GM12878 (cell line): ENCODE data around the gene ARHGDIG. TPM values are rescaled to one million over a fixed set of nuclear protein-coding genes. Genes with fewer than 3 reads are reported as not detected.

Experiments
- ATAC-seq: fragments of 200-7000 bp; cut with Tn5 transposase; 3 replicates; pipeline ENCODE4 v1.9.1; 2020; ENCODE audit warnings: mild to moderate bottlenecking, moderate library complexity
- BruUV-seq: library from RNA; stranded (reverse); fragments of 400-500 nt; replicated peaks from 2 replicates; lab custom pipeline; 2021; lab: Mats Ljungman, UMichigan
- CTCF ChIA-PET: fragments of 300-600 bp; sonication (Branson Sonifier 250); formaldehyde crosslinking; extraction: SDS; loops from one replicate; lab custom pipeline; 2021; ENCODE audit warnings: inconsistent platforms; lab: Yijun Ruan, JAX
- POLR2A ChIA-PET: fragments of 350-600 bp; formaldehyde crosslinking; extraction: SDS; loops from one replicate; lab custom pipeline; 2021; ENCODE audit warnings: inconsistent platforms; lab: Charles Lee
- RAD21 ChIA-PET: fragments of 300-600 bp; sonication (Branson Sonifier 250); formaldehyde crosslinking; loops from one replicate; lab custom pipeline; 2023; ENCODE audit warnings: antibody characterized with exemption; ENCODE audit not compliant: unreplicated experiment; lab: Charles Lee
- SMC1A ChIA-PET: fragments of 300-600 bp; sonication (Branson Sonifier 250); formaldehyde crosslinking; loops from one replicate; lab custom pipeline; 2023; ENCODE audit not compliant: unreplicated experiment, uncharacterized antibody; lab: Charles Lee
- DNase-seq: peaks from one replicate; pipeline ENCODE4 v3.0.0-alpha.2; 2011; ENCODE audit warnings: low read depth, low spot score
- FAIRE-seq: peaks from 3 replicates; lab custom pipeline; 2011; peaks lifted over from hg19 to GRCh38; lab: Jason Lieb, UNC
- H2AFZ ChIP-seq: 2 replicates; pipeline ENCODE4 v1.6.0; 2011; ENCODE audit warnings: low read depth, low read length, control low read depth; ENCODE audit not compliant: control insufficient read depth
- H3K27ac ChIP-seq: 2 replicates; pipeline ENCODE4 v1.5.1; 2011; ENCODE audit warnings: control low read depth; ENCODE audit not compliant: control insufficient read depth, insufficient read depth
- H3K27me3 ChIP-seq, 2 experiments: replicated peaks in 1 of 2; 2 replicates each; pipeline versions ENCODE4 v1.6.0 to v1.6.1; 2011; ENCODE audit warnings: low read length in 1 of 2; ENCODE audit not compliant: control insufficient read depth in 2 of 2, insufficient read depth in 2 of 2
- H3K36me3 ChIP-seq, 2 experiments: 2 replicates each; pipeline ENCODE4 v1.5.1; 2011; ENCODE audit warnings: low read length in 1 of 2; ENCODE audit not compliant: control insufficient read depth in 2 of 2, insufficient read depth in 2 of 2
- H3K4me1 ChIP-seq: 2 replicates; pipeline ENCODE4 v1.6.1; 2011; ENCODE audit warnings: mild to moderate bottlenecking, low read length, moderate library complexity, mixed read lengths; ENCODE audit not compliant: control insufficient read depth, insufficient read depth
- H3K4me2 ChIP-seq: 2 replicates; pipeline ENCODE4 v1.6.0; 2011; ENCODE audit warnings: control low read depth; ENCODE audit not compliant: control insufficient read depth, insufficient read depth
- H3K4me3 ChIP-seq: fragments of 200-600 bp; sonication (generic); 2 replicates; pipeline ENCODE4 v1.5.1; 2016
- H3K79me2 ChIP-seq: 2 replicates; pipeline ENCODE4 v1.6.0; 2011; ENCODE audit warnings: low read length; ENCODE audit not compliant: control insufficient read depth, insufficient read depth
- H3K9ac ChIP-seq: 2 replicates; pipeline ENCODE4 v1.8.0; 2011; ENCODE audit warnings: low read length, control low read depth, mixed read lengths; ENCODE audit not compliant: control insufficient read depth, insufficient read depth
- H3K9me3 ChIP-seq: replicated peaks from 3 replicates; pipeline ENCODE4 v1.5.1; 2011; ENCODE audit warnings: mild to moderate bottlenecking, low read length; ENCODE audit not compliant: control insufficient read depth, insufficient read depth
- H4K20me1 ChIP-seq: 2 replicates; pipeline ENCODE4 v1.6.0; 2011; ENCODE audit not compliant: control insufficient read depth, insufficient read depth
- BRCA1 ChIP-seq: IDR thresholded peaks from 2 replicates; pipeline ENCODE4 v1.6.1; 2011; ENCODE audit warnings: low read depth, low read length, improper control_type of control experiment
- CBX5 ChIP-seq: sonication (generic); IDR thresholded peaks from 2 replicates; pipeline ENCODE4 v1.6.1; 2016; ENCODE audit warnings: low read depth, moderate library complexity, mild to moderate bottlenecking, inconsistent platforms
- CTCF ChIP-seq, 3 experiments: IDR thresholded peaks in 2 of 3; conservative IDR thresholded peaks in 1 of 3; 2 replicates each; pipeline ENCODE4 v1.5.1; 2011; ENCODE audit warnings: low read depth in 3 of 3, low read length in 3 of 3, mild to moderate bottlenecking in 3 of 3, control low read depth in 2 of 3, moderate library complexity in 2 of 3, inconsistent platforms in 1 of 3, mixed read lengths in 1 of 3; ENCODE audit not compliant: control insufficient read depth in 2 of 3, insufficient read depth in 1 of 3; ENCODE audit errors: extremely low read depth in 1 of 3
- FOS ChIP-seq: IDR thresholded peaks from 3 replicates; pipeline ENCODE4 v1.6.1; 2011; ENCODE audit warnings: borderline replicate concordance; ENCODE audit not compliant: insufficient read length; ENCODE audit errors: extremely low read depth
- GATAD2B ChIP-seq: fragments of 450-650 bp; conservative IDR thresholded peaks from 2 replicates; pipeline ENCODE4 v1.6.1; 2017; ENCODE audit warnings: low read depth, mild to moderate bottlenecking, moderate library complexity
- HDAC2 ChIP-seq: fragments of 200-600 bp; sonication (generic); IDR thresholded peaks from 2 replicates; pipeline ENCODE4 v1.6.1; 2017
- NBN ChIP-seq: fragments of 450-650 bp; IDR thresholded peaks from 2 replicates; pipeline ENCODE4 v1.6.1; 2016
- NFYB ChIP-seq: IDR thresholded peaks from 2 replicates; pipeline ENCODE4 v1.6.1; 2011; ENCODE audit warnings: low read depth, mild to moderate bottlenecking, low read length, improper control_type of control experiment, moderate library complexity; ENCODE audit not compliant: insufficient read depth
- NRF1 ChIP-seq: conservative IDR thresholded peaks from 2 replicates; pipeline ENCODE4 v1.6.1; 2011; ENCODE audit warnings: mild to moderate bottlenecking, low read depth, low read length, improper control_type of control experiment
- RAD21 ChIP-seq: IDR thresholded peaks from 2 replicates; pipeline ENCODE4 v1.6.1; 2011; ENCODE audit warnings: mild to moderate bottlenecking, low read depth, low read length, moderate library complexity; ENCODE audit not compliant: insufficient read depth
- SMAD5 ChIP-seq: IDR thresholded peaks from 2 replicates; pipeline ENCODE4 v1.6.1; 2016; ENCODE audit warnings: antibody characterized with exemption, low read depth
- TAF1 ChIP-seq: IDR thresholded peaks from 2 replicates; pipeline ENCODE4 v1.6.1; 2011; ENCODE audit warnings: mild to moderate bottlenecking, low read depth, low read length, borderline replicate concordance
- YBX1 ChIP-seq: fragments of 450-650 bp; IDR thresholded peaks from 2 replicates; pipeline ENCODE4 v1.6.1; 2016; ENCODE audit warnings: antibody characterized with exemption
- ZBED1 ChIP-seq: IDR thresholded peaks from 2 replicates; pipeline ENCODE4 v1.6.1; 2016; ENCODE audit warnings: borderline replicate concordance
- WGBS: methylation state at CpG from one replicate; pipeline ENCODE4 v1.1.6; 2016; ENCODE audit warnings: low lambda C conversion rate; ENCODE audit not compliant: insufficient replicate concordance, insufficient coverage; ENCODE audit errors: missing lambda C conversion rate; 5-methylcytosine and 5-hydroxymethylcytosine counted together
- in situ Hi-C: fragments of 300-500 bp; cut with MboI; formaldehyde crosslinking; loops from 9 replicates; pipeline ENCODE4 v1.14.3; 2018; ENCODE audit warnings: mixed read lengths
- intact Hi-C: fragments of 100-400 bp; cut with micrococcal nuclease; formaldehyde crosslinking; loops from one replicate; pipeline ENCODE4 v1.14.2; 2022; ENCODE audit not compliant: unreplicated experiment
- polyA plus RNA-seq, 11 experiments: library from polyadenylated mRNA; depleted of rRNA in 4 of 11; unstranded in 6 of 11; stranded (reverse) in 5 of 11; fragments of >200 nt; fragmentation: Nextera tagmentation in 4 of 11; fragmentation: Illumina TruSeq in 1 of 11; extraction: Ambion mirVana in 4 of 11; extraction: Trizol in 1 of 11; gene quantifications; 1 replicate in 1 of 11; 2 replicates in 10 of 11; pipeline versions ENCODE4 v1.2.1 to v1.2.3, GENCODE V29; 2011 to 2016; ENCODE audit warnings: inconsistent platforms in 2 of 11, missing spikeins in 2 of 11, low read depth in 1 of 11
- total RNA-seq, 4 experiments: library from RNA; depleted of rRNA in 3 of 4; stranded (reverse); fragments of >200 nt in 3 of 4; fragmentation: Illumina TruSeq in 1 of 4; extraction: Trizol in 1 of 4; gene quantifications; 2 replicates each; pipeline versions ENCODE4 v1.2.1 to v1.2.3, GENCODE V29; 2013 to 2021

The ARHGDIG gene
- total and polyA plus RNA-seq, 10 of the 15 experiments (the other 5 are each of a cell fraction or from before 2014, with no cell fraction given): not detected

- 58% methylated on average over 28 of the region's 34 CpGs for WGBS
- no peaks in the 10 kb centered on the region for H4K20me1 ChIP-seq
- no peaks in the 10 kb centered on the region; a peak in 1 of 4 replicates for H3K27me3 ChIP-seq
- no peak overlapping the region for H3K9ac ChIP-seq
- POLR2A ChIA-PET: no interaction called here
- no peak overlapping the region for H3K4me3 ChIP-seq
- H2AFZ ChIP-seq: no peak overlapping the region
- TF ChIP-seq RAD21 (no peak), NBN (no peak), CBX5 (no peak), YBX1 (no peak), ZBED1 (no peak), SMAD5 (no peak), BRCA1 (no peak), TAF1 (no peak), NRF1 (no peak), FOS (no peak), CTCF (IDR thresholded peaks at IDR 0.05 in 2 of 3, conservative IDR thresholded peaks at IDR 0.05 in 1 of 3; ENCODE audit: control insufficient read depth in 2 of 3, extremely low read depth in 1 of 3, insufficient read depth in 1 of 3, low read depth in 3 of 3, low read length in 3 of 3) (no peak), HDAC2 (no peak), GATAD2B (no peak), NFYB (no peak)
- DNase-seq (no peak), ATAC-seq (no peak), FAIRE-seq (no peak)
- no peaks in the 10 kb centered on the region for H3K9me3 ChIP-seq
- H3K36me3 ChIP-seq: no peaks in the 10 kb centered on the region
- H3K27ac ChIP-seq: no peak overlapping the region
- in situ Hi-C loops: no loop called here
- SMC1A ChIA-PET: no interaction called here
- CTCF ChIA-PET: no interaction called here
- intact Hi-C loops: no loop called here
- H3K4me1 ChIP-seq: no peaks in the 10 kb centered on the region
- no peak overlapping the region for H3K4me2 ChIP-seq
- BruUV-seq: no TSS peak
- H3K79me2 ChIP-seq: no peaks in the 10 kb centered on the region
- RAD21 ChIA-PET: no interaction called here
These were observed 9.8 kb upstream of the ARHGDIG start for GRCh38 chr16:270381-271255.
